Fibroblast of lung (primary cell): ENCODE data around the gene HAUS8.

ENCODE experiments used
- EZH2 ChIP-seq: IDR thresholded peaks from 2 replicates; pipeline ENCODE4 v1.5.1; 2012; ENCODE audit warnings: low read length, control low read depth, mild to moderate bottlenecking; ENCODE audit errors: missing control alignments
- TF ChIP-seq, protein P1 (sequence below), 2 donors: IDR thresholded peaks in 1 of 2; conservative IDR thresholded peaks in 1 of 2; 1 replicate in 1 of 2; 2 replicates in 1 of 2; pipeline ENCODE4 v1.5.1; 2011 to 2012; ENCODE audit warnings: low read length in 2 of 2, control low read depth in 1 of 2, inconsistent platforms in 1 of 2, low read depth in 1 of 2, mild to moderate bottlenecking in 1 of 2

DNA sequence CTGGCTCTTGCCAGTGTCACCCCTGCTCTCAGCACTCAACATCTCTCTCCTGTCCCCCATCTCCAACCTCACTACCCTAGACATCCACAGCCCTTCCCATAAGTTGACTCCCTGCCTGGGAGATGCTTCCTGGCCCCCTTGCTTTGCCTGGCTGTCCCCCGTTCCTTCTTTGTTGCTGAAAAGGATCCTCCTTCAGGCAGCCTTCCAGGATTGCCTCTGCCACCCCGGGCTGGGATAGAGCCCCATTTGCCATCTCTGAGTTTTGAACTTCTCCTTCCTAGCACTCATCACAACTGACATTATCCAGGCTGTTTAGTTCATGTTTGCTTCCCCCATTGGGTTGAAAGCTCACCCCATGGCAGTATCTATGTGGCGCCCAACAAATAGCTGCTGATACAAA, 68.7 kb downstream of the HAUS8 start:
- TF ChIP-seq, protein P1, sequence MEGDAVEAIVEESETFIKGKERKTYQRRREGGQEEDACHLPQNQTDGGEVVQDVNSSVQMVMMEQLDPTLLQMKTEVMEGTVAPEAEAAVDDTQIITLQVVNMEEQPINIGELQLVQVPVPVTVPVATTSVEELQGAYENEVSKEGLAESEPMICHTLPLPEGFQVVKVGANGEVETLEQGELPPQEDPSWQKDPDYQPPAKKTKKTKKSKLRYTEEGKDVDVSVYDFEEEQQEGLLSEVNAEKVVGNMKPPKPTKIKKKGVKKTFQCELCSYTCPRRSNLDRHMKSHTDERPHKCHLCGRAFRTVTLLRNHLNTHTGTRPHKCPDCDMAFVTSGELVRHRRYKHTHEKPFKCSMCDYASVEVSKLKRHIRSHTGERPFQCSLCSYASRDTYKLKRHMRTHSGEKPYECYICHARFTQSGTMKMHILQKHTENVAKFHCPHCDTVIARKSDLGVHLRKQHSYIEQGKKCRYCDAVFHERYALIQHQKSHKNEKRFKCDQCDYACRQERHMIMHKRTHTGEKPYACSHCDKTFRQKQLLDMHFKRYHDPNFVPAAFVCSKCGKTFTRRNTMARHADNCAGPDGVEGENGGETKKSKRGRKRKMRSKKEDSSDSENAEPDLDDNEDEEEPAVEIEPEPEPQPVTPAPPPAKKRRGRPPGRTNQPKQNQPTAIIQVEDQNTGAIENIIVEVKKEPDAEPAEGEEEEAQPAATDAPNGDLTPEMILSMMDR (conservative IDR thresholded peaks at IDR 0.05 in 1 of 2, IDR thresholded peaks at IDR 0.05 in 1 of 2; ENCODE audit: low read depth in 1 of 2, low read length in 2 of 2), result no peak
- no peak for TF ChIP-seq EZH2
